Stimulated activated CD8-positive, alpha-beta memory T cell treated with anti-CD3 and anti-CD28 coated beads, Interleukin-12 subunit alpha, Interleukin-12 subunit beta, amount 100 ng/mL, for 4 hours (primary cell): ENCODE measurements around the gene YAF2.
"Not testable (repeated sequence)": the region's sequence is repeated elsewhere in the genome, so short reads cannot be mapped to it uniquely, and the experiment has no call there.

ENCODE experiments used
- DNase-seq: peaks from one replicate; pipeline ENCODE4 v3.0.0-alpha.2; 2020; ENCODE audit warnings: low read depth

Gene YAF2

DNA sequence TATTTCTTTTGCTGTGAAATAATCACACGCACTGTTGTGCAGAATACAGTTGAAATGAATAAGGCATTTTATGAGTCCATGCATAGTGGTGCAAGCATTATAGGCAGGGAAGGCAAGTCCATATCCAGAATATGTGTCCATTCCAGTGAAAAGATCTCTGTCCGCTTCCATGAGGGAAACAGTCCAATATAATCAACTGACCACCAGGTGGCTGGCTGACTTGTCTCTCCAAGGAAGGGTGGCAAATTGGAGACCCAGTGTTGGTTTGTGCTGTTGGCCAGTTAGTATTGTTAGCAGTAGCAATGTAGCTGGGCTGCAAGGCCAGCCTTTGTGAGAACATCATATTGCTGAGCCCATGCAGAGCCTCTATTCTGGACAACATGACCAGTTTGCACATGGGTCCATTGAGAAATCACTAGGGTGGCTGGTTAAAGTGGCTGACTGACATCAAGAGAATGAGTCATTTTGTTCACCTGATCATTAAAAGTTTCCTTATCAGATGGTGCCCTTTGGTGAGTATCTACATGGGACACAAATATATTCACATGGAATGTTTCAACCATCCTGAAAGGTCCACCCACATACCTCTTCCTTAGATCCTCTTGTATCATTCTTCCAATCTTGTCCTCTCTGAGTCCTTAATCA lies 17.3 kb upstream of the YAF2 start:
- DNase-seq, result no peak

DNA sequence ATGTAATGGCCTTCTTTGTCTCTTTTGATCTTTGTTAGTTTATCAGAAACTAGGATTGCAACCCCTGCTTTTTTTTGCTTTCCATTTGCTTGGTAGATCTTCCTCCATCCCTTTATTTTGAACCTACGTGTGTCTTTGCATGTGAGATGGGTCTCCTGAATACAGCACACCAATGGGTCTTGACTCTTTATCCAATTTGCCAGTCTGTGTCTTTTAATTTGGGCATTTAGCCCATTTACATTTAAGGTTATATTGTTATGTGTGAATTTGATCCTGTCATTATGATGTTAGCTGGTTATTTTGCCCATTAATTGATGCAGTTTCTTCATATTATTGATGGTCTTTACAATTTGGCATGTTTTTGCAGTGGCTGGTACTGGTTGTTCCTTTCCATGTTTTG lies 14.6 kb upstream of the YAF2 start:
- not testable (repeated sequence) for DNase-seq

GRCh38 chr12:42249033-42249432 lies 11.0 kb upstream of the YAF2 start:
- not testable (repeated sequence) for DNase-seq

DNA sequence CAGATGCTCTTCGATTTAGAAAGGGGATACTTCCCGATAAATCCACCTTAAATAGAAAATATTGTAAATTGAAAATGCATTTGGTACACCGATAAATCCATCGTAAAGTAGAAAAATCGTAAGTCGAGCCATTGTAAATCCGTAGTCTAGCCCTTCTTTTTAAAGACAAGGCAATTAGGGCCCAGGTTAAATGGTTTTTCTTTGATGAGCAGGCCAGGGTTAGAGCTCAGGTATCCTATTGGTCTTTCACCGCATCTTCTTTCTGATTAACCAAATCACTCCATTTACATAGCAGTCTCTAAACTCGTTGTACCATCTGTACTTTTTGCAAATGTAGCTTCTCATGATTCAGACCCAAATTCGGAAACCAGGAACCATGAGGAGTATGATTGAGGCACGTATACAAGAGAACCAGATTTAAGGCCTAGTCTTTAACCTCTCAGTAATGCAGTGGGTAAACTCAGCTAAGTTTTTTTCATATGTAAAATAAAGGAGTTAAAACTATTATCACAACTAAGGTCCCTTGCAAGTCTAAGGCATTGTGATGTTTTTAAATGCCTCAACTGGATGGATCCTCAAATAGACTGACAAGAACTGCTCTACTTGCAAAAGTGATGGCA lies 2.2 kb upstream of the YAF2 start:
- no peak for DNase-seq

DNA sequence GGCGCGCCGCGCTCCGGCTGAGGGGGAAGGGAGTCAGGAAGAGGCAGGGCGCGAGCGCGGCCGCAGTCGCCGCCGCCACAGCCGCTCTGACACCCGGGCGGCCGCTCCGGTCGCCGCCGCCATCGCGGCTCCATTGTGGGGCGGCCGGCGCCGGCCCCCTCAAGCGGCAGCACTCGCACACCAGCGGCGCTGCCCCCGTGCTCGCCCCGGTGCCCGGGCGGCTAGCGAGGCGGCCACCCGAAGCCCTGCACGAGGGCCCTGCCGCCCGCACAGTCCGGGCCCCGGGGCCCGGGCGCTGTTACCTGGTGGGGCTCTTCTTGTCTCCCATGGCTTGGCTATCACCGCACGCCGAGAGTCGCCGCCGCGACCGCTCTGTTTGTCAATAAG lies 202 bp downstream of the YAF2 start:
- no peak for DNase-seq

GRCh38 chr12:42237052-42237852 lies 796 bp downstream of the YAF2 start:
- peak; percentile 55 for DNase-seq

DNA sequence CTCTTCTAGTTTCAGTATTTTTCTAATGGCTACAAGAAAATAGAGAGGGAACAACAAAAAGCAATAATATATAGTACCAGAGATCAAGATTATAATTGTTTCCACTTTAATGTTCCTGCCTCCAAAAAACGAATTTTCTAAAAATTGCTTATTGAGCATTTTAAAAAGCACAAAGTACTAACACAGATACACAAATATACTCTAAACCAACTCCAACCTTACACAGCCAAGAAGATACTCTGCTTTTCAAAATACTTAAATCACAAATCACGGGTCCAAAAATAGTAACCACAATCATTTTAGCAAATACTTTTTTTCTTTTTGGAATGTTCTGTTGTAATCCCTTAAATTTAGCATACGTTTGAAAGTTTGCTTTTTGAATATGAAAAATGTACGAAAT lies 2.0 kb downstream of the YAF2 start:
- DNase-seq, result no peak

DNA sequence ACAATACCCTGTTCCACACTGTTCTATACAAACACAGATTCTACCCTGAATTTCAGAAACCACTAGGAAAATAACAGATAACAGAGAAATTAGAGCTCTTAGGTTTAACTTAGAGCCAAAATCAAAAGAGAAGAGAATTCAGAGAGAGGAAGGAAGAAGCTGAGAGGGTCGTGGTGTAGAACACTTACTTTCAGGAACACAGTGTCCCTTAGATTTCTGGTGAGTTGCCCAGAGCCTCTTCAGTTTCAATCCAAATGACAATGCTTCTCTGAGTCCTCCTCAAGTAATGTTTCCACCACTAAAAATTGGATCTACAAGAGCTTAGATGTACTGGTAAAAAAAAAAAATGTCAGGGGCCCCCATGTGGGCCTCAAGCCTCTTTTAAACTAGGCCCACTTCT lies 2.6 kb downstream of the YAF2 start:
- DNase-seq, result no peak

- no peak for DNase-seq
These were observed 3.1 kb downstream of the YAF2 start for GRCh38 chr12:42234970-42235369.

DNA sequence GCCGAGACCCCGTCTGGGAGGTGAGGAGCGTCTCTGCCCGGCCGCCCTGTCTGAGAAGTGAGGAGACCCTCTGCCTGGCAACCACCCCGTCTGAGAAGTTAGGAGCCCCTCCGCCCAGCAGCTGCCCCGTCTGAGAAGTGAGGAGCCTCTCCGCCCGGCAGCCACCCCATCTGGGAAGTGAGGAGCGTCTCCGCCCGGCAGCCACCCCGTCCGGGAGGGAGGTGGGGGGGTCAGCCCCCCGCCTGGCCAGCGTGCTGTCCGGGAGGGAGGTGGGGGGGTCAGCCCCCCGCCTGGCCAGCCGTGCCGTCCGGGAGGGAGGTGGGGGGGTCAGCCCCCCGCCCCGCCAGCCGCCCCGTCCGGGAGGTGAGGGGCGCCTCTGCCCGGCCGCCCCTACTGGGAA lies 10.5 kb downstream of the YAF2 start:
- not testable (repeated sequence) for DNase-seq

- DNase-seq, result not testable (repeated sequence)
These were observed 13.5 kb downstream of the YAF2 start for GRCh38 chr12:42224501-42224900.

DNA sequence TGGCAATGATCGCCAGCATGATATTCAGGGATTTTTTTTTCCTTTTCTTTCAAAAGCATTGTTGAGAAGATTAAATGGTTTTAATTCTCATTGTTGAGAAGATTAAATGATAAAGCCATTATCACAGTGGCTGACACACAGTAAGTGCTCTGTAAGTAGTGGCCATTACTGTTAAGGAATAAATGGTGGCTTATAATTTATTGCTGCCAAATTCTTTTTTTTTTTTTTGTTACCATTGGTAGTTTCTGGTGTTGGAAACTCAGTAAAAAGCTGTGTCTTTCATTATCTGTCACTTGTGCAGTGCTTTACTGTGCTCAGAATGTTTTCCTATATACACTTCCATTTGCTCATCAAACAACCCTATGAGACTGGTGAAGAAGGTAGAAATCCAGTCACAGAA lies 15.3 kb downstream of the YAF2 start:
- DNase-seq, result no peak

GRCh38 chr12:42221726-42222125 lies 16.3 kb downstream of the YAF2 start:
- DNase-seq, result no peak

GRCh38 chr12:42217656-42218055 lies 20.4 kb downstream of the YAF2 start:
- no peak for DNase-seq

DNA sequence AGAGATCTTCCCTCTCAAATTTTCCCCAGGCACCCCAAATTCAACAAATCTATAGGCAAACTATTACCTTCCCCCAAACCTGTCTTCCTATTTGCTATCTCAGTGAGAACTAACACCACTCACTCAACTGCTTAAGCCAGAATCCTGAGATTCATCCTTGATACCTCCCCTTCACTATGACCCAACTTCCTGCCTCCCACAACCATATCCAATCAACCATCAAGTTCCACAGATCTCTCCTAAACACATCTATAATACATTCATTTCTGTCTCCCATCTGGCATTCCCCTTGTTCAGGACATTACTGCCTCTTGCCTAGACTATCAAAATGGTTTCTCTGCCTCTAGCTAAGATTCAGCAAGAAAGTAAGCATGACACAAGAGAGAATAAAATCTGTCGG lies 21.3 kb downstream of the YAF2 start:
- DNase-seq, result no peak

GRCh38 chr12:42215759-42216158 lies 22.3 kb downstream of the YAF2 start:
- not testable (repeated sequence) for DNase-seq

GRCh38 chr12:42213954-42214426 lies 24.1 kb downstream of the YAF2 start:
- DNase-seq, result no peak

DNA sequence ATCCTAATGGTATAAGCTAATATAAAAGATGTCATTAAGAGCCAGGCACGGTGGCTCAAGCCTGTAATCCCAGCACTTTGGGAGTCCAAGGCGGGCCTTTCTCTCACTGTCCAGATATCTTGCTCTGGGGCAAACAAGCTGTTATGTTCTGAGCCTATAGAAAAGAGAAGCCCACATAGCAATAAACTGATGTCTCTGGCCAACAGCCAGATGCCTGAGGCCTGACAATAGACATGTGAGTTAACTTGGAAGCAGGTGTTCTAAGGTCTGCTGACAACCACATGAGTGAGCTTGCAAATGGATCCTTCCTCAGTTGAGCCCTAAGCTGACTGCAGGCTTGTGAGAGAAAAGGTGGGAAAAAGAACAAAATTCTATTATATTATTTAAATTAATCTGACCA lies 25.0 kb downstream of the YAF2 start:
- no peak for DNase-seq

GRCh38 chr12:42208574-42208973 lies 29.5 kb downstream of the YAF2 start:
- no peak for DNase-seq

DNA sequence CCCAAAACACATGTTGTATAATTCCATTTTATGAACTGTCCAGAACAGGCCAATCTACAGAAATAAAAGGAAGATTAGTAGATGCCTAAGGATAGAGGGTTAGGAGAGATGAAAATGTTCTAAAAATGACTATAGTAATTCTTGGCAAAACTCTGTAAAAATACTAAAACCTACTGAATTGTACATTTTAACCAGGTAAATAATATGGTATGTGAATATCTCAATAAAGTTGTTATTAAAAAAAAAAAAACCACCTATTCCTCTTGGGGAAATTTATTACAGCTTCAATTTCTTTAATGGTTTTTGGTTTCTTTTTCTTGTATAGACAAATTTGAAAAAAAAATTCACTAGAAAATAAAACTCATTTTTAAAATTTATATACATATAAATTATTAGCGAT lies 33.2 kb downstream of the YAF2 start:
- no peak for DNase-seq

DNA sequence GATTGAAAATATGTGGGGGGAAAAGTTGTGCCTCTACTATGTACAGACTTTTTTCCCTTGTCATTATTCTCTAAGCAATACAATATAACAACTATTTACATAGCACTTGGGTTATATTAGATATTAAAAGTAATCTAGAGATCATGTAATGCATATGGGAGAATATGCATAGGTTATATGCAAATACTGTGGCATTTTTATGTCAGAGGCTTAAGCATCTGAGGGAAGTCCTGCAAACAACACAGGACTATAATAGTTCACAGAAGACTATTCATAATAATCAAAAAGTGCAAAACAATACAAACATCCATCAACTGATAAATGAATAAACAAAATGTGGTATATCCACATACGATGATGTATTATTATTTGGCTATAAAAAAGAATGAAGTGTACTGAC lies 33.7 kb downstream of the YAF2 start:
- no peak for DNase-seq

DNA sequence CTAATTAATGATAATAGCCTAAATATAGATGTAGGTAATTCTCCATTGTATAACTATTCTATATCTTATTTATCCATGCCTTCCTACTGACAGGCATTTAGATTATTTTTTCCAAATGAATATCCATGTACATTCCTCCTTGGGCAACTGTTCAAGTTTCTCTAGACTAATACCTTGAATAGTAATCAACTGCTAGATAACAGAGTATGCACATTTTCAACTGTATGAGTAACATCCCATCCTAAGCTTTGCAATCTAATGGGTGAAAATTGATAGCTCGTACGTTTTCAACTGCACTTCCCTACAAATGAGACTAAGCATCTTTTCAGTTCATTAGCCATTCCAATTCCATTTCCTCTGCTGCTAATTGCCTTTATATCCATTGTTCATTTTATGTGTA lies 37.0 kb downstream of the YAF2 start:
- DNase-seq, result no peak

- no peak for DNase-seq
These were observed 39.0 kb downstream of the YAF2 start for GRCh38 chr12:42199007-42199406.
